ENCODE measurements around the gene PGLYRP4.
"Not testable (repeated sequence)": the region's sequence is repeated elsewhere in the genome, so short reads cannot be mapped to it uniquely, and the experiment has no call there.

The PGLYRP4 gene

GRCh38 chr1:153337980-153338853, 10.4 kb downstream of the PGLYRP4 start:
- no peak for DNase-seq (ENCODE audit: low spot score)

- DNase-seq (ENCODE audit: low spot score): no peak
These were observed 12.0 kb downstream of the PGLYRP4 start for GRCh38 chr1:153336650-153337049.

DNA sequence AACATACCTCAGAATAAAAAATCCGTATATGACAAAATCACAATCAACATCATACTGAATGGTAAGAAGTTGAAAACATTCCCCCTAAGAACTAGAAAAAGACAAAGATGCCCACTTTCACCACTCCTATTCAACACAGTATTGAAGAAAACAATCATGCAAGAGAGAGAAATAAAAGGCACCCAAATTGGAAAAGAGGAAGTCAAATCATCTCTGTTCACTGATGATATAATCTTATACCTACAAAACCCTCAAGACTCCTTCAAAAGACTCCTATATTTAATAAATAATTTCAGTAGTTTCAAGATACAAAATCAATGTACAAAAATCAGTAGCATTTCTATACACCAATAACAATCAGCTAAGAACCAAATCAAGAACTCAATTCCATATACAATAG, 14.7 kb downstream of the PGLYRP4 start:
- no peak for DNase-seq (ENCODE audit: low spot score)

- DNase-seq (ENCODE audit: low spot score): no peak
These were observed 23.7 kb downstream of the PGLYRP4 start for GRCh38 chr1:153324912-153325311.

- no peak for DNase-seq (ENCODE audit: low spot score)
These were observed 26.1 kb downstream of the PGLYRP4 start for GRCh38 chr1:153322568-153322967.

GRCh38 chr1:153318145-153318544, 30.5 kb downstream of the PGLYRP4 start:
- not testable (repeated sequence) for DNase-seq (ENCODE audit: low spot score)

GRCh38 chr1:153316013-153316412, 32.6 kb downstream of the PGLYRP4 start:
- not testable (repeated sequence) for DNase-seq (ENCODE audit: low spot score)

- not testable (repeated sequence) for DNase-seq (ENCODE audit: low spot score)
These were observed 34.3 kb downstream of the PGLYRP4 start for GRCh38 chr1:153314388-153314787.

GRCh38 chr1:153313288-153313687, 35.4 kb downstream of the PGLYRP4 start:
- no peak for DNase-seq (ENCODE audit: low spot score)

DNA sequence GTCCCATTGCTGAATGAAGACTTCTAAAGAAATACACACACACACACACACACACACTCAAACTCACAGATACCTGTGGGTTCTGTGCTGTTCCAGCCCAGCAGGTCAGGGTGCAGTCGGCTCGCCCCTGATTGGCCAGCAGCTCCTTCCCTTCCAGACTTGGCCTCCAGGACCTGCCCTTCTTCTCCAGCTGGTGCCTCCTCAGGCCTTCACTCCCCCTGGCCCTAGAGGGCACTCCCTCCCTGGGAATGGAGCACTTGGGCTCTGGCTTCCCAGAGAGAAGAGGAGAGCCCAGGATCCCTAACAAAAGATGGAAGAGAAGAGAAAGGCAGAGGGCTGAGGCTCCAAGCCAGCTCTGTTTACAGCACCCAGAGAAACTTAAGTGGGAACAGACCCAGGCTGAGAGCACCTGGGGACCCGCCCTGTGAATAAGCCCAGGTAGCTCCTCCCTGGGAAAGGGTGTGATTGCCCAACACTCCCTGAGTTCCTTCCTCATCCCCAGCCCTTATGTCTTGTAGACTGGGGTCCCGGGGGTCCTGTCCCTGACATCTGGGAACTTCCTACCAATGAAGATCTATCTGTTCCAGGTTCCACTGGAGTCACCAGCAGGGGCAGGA, 36.0 kb downstream of the PGLYRP4 start, which contains the start of gene PGLYRP3:
PGLYRP3 (minus strand) TSS at position 383 of the 617 bp plus-strand sequence. CDS start 2,287 bp downstream, outside the sequence.
- no peak for DNase-seq (ENCODE audit: low spot score)

DNA sequence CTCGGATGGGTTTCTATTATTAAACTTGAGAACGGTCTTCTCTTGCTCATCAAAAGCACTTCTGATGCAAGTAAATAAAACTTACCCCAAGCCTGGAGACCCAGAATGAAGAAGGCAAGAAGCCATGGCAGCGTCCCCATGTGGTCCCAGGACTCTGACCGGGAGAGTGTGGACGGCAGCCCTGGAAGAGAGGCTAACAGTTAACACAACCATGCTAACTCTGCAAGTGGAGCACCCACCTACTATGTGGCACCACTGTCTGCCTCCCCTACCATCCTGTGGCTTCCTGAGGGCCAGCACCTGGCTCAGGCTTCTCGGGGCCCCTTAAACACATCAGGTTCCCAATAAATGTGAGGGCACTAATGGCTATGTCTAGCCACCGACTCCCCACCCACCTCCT, 38.1 kb downstream of the PGLYRP4 start:
- DNase-seq (ENCODE audit: low spot score): no peak

DNA sequence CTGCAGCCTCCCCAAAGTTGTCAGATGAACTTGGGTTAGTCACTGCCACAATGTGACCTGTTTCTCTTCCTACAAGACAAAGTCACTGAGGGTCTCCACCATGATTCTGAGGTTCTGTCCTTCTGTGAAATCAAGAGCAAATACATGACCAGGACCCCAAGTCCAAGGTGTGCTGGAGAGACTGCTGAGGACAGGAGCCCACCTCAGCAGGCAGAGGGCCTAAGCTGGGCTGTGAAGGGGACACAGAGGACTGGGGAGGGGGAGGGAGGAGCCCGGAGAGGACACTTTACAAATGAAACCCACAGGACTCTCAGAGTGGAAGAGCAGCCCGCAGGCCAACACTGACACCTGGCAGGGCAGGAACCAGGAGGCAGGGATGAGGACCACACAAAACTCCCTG, 39.2 kb downstream of the PGLYRP4 start:
- no peak for DNase-seq (ENCODE audit: low spot score)

DNA sequence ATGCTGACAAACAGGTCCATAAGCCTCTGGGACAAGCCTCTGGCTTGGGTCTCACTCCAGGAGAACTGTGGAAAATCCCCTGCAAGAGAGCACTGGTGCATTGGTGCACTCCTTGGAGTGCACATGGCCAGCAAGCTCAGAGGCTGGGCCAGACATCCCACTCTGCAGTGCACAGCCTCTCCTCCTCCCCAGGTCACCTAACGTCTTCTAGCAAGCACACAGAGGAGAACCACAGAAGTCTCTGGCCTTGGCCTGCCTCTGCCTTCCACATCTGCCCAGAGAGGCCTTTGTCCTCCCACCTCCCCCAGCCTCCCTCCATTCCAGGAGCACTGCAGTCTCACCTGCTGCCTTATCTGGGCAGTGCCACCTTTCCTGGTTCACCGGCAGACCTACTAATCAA, 40.1 kb downstream of the PGLYRP4 start:
- no peak for DNase-seq (ENCODE audit: low spot score)

GRCh38 chr1:153307221-153307600, 41.4 kb downstream of the PGLYRP4 start:
- no peak for DNase-seq (ENCODE audit: low spot score)

- DNase-seq (ENCODE audit: low spot score): no peak
These were observed 42.1 kb downstream of the PGLYRP4 start for GRCh38 chr1:153306303-153307220.

- no peak for DNase-seq (ENCODE audit: low spot score)
These were observed 43.0 kb downstream of the PGLYRP4 start for GRCh38 chr1:153305682-153306081.

- no peak for DNase-seq (ENCODE audit: low spot score)
These were observed 46.3 kb downstream of the PGLYRP4 start for GRCh38 chr1:153302308-153302707.

DNA sequence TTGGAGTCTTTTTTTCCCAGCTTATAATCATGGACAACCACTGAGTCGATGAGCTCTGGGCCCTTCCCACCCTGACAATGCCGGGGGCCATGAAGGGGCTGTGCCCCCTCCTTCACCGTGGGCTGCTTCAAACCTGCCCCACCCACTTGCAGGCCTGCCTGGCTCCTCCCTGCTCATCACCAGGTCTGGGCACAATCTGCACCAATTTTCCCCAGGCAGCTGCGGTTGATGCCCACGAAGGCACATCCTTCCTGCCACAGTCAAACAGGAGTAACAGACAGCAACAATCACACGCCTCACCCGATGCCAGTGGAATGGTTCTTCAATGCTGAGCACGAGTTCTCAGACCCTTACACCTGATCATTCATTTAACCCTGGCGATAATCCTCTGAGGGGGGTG, 54.8 kb downstream of the PGLYRP4 start:
- no peak for DNase-seq (ENCODE audit: low spot score)

DNA sequence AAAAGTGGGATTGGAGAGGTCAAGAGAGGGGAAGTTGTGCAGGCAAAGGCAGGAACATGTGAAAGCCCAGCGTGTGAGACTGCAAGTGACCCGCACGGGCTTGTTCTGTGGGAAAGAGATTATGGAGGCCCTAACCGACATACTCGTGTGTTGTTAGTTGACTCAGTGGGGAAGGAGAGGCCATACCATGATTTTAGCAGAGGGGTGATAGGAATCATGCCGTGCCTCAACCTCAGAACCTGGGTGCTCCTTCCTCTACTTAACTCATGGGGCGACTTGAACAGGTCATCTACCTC, 55.2 kb downstream of the PGLYRP4 start:
- DNase-seq (ENCODE audit: low spot score): no peak

DNA sequence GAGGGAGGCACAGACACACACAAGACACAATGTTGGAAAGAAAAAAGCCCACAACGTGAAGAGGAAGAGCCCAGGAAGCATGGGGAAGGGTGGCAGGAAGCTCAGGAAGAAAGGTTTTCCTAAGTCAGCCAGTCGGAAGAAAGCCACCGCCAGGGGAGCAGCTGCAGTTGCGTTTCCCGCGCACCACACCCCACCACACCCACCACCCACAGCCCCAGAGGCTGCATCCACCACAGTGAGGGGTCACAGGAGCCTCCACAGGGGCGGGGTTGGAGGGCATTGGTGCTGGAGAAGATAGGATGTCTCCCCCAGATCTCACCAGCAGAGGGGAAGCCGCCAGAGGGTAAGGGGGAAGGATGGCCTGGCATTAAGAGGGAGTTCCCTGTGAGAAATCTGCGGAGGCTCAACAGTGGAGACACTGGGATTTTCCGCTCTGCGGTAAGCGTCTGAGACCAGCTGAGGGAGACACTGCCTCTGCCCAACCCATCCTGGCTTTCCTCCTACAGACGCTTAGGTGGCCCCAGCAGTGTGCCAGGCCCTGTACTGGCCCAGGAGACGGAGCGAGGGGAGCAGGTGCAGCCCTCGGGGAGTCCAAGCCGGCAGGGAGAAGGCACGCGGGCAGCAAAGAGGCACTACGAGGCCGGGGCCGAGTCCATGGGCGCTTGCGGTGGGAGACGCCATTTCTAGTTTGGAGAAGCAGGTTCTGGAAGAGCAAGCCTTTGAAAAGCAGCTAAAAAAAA, 55.7 kb downstream of the PGLYRP4 start:
- no peak for DNase-seq (ENCODE audit: low spot score)

DNA sequence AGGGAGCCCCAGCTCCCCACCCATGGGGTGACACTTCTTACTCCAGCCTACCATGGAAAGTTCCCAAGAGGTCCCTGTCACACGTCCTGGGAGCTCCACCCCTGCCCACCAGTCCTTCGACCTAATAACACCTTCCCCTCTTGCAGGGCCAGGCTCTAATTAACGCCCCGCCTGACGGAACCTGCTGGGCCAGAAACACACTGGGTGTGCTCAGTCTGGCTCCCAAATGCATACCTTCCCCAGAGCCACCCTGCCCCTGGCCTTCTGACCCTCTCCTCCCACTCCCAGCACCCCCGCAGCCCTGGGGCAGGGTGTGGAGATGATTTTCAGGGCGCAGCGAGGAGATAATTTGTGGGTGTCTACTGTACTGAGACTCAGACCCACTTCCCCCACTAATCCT, 56.5 kb downstream of the PGLYRP4 start:
- DNase-seq (ENCODE audit: low spot score): no peak

GRCh38 chr1:153291514-153291913, 57.1 kb downstream of the PGLYRP4 start:
- no peak for DNase-seq (ENCODE audit: low spot score)

Measured in hepatic stellate cell (primary cell).